Uterus (tissue), 2 donors: ENCODE measurements around the gene ACKR2.

Experiments
- POLR2A ChIP-seq, 2 donors: fragments of 450-650 bp; IDR thresholded peaks; one replicate each; pipeline ENCODE4 v1.6.1; 2016; ENCODE audit warnings: antibody characterized with exemption in 2 of 2, mild to moderate bottlenecking in 1 of 2, moderate library complexity in 1 of 2
- TF ChIP-seq, protein P1 (sequence below), 4 experiments: fragments of 200-600 bp in 2 of 4; fragments of 450-650 bp in 2 of 4; sonication (generic) in 2 of 4; IDR thresholded peaks; one replicate each; pipeline ENCODE4 v1.5.1; 2016 to 2019; ENCODE audit warnings: antibody characterized with exemption in 4 of 4, mild to moderate bottlenecking in 2 of 4, moderate library complexity in 1 of 4

DNA sequence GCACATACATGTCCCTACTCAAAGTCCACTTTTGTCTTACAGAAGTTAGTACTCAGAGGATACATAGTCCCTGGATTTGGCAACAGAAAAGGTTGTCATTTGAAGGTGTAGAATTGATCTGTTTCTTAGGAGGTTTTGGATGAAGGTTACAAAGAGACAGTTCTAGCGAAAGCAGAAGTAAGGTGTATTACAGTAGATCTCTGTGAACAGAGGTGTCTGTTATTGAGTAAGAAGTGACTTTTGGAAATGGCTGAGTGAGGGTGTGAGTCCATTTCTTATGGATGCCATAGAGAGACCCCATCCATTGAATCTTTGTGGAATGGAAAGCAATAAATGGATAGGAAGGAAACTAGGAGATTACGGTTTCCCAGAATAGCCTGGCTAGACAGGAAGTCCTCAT lies 102.3 kb downstream of the ACKR2 start:
- TF ChIP-seq, protein P1, sequence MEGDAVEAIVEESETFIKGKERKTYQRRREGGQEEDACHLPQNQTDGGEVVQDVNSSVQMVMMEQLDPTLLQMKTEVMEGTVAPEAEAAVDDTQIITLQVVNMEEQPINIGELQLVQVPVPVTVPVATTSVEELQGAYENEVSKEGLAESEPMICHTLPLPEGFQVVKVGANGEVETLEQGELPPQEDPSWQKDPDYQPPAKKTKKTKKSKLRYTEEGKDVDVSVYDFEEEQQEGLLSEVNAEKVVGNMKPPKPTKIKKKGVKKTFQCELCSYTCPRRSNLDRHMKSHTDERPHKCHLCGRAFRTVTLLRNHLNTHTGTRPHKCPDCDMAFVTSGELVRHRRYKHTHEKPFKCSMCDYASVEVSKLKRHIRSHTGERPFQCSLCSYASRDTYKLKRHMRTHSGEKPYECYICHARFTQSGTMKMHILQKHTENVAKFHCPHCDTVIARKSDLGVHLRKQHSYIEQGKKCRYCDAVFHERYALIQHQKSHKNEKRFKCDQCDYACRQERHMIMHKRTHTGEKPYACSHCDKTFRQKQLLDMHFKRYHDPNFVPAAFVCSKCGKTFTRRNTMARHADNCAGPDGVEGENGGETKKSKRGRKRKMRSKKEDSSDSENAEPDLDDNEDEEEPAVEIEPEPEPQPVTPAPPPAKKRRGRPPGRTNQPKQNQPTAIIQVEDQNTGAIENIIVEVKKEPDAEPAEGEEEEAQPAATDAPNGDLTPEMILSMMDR (IDR thresholded peaks at IDR 0.05) = no peak
- no peak for TF ChIP-seq POLR2A (IDR thresholded peaks at IDR 0.05)
